ENCODE data around the gene PTGR2. TPM values are rescaled to one million over a fixed set of nuclear protein-coding genes. Genes with fewer than 3 reads are reported as not detected.
A peak's percentile ranks its signal among the peaks of the same experiment; 100 is the strongest.

PTGR2 gene
- total and polyA plus RNA-seq, 2 donors (not counting 3 experiments of a cell fraction or from before 2014, with no cell fraction given), result 1.1 to 5.6 TPM

GRCh38 chr14:73859145-73859544 lies 7.5 kb downstream of the PTGR2 start:
- FAIRE-seq, result peak; percentile 21

More at GRCh38 chr14:73859145-73859544, 7.5 kb downstream of the PTGR2 start:
- BruUV-seq (replicated peaks), result no TSS peak
- Histone ChIP-seq H2AFZ (ENCODE audit: low read depth, low read length) (no peak overlapping the region), H4K20me1 (replicated peaks; ENCODE audit: control insufficient read depth, extremely low read depth, insufficient read depth, low read length) (no peaks in the 10 kb centered on the region), H3K9me3 (replicated peaks; ENCODE audit: control insufficient read depth, insufficient read depth, low read length) (no peaks in the 10 kb centered on the region), H3K27me3 (ENCODE audit: control insufficient read depth in 2 of 2, insufficient read depth in 2 of 2, low read length in 2 of 2) (no peaks in the 10 kb centered on the region), H3K27ac (ENCODE audit: insufficient read depth, low read depth, low read length) (no peak overlapping the region), H3K79me2 (ENCODE audit: control insufficient read depth, insufficient read depth, low read length) (no peaks in the 10 kb centered on the region), H3K36me3 (ENCODE audit: control insufficient read depth in 2 of 2, extremely low read depth in 1 of 2, insufficient read depth in 2 of 2, low read length in 2 of 2) (no peaks in the 10 kb centered on the region), H3K9ac (replicated peaks; ENCODE audit: extremely low read depth, insufficient read depth, low read length) (no peak overlapping the region), H3K4me1 (ENCODE audit: control insufficient read depth, extremely low read depth, insufficient read depth, low read length) (no peaks in the 10 kb centered on the region), H3K4me2 (ENCODE audit: insufficient read depth, low read length) (no peak overlapping the region), H3K4me3 (replicated peaks in 1 of 3; ENCODE audit: insufficient read depth in 1 of 3, low read depth in 1 of 3, low read length in 3 of 3) (no peak overlapping the region), H3K9me1 (replicated peaks; ENCODE audit: control insufficient read depth, extremely low read depth, insufficient read depth, low read length) (no peaks in the 10 kb centered on the region)
- DNase-seq (ENCODE audit: low read depth, low spot score), result no peak
- POLR2A ChIA-PET, result no interaction called here
- intact Hi-C loops (cut with micrococcal nuclease) (no loop called here), dilution Hi-C loops (cut with MboI; ENCODE audit: extremely low pct_ligation_motif_present, low sequenced_read_pairs) (no loop called here)
- no peak for TF ChIP-seq POLR2AphosphoS5 (IDR thresholded peaks at IDR 0.05; ENCODE audit: insufficient read depth, low read depth, low read length)
- no peak for TF ChIP-seq JUN (IDR thresholded peaks at IDR 0.05; ENCODE audit: borderline replicate concordance, insufficient read depth, insufficient read length, low read depth)
- TF ChIP-seq CTCF (IDR thresholded peaks at IDR 0.05; ENCODE audit: extremely low read depth in 1 of 2, insufficient read depth in 1 of 2, low read depth in 1 of 2, low read length in 2 of 2), result no peak
- TF ChIP-seq EZH2 (IDR thresholded peaks at IDR 0.05; ENCODE audit: borderline replicate concordance, low read depth, low read length, severe bottlenecking), result no peak
- no peak for TF ChIP-seq GATA2 (IDR thresholded peaks at IDR 0.05; ENCODE audit: insufficient read depth, insufficient read length, low read depth, low read length)
- TF ChIP-seq FOS (IDR thresholded peaks at IDR 0.05; ENCODE audit: borderline replicate concordance, insufficient read depth, low read length), result no peak
- TF ChIP-seq MYC (IDR thresholded peaks at IDR 0.05; ENCODE audit: low read depth, low read length), result no peak
- TF ChIP-seq, protein P1, sequence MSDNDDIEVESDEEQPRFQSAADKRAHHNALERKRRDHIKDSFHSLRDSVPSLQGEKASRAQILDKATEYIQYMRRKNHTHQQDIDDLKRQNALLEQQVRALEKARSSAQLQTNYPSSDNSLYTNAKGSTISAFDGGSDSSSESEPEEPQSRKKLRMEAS (IDR thresholded peaks at IDR 0.05; ENCODE audit: insufficient read depth, insufficient read length), result no peak
- no peak for TF ChIP-seq POLR2A (IDR thresholded peaks at IDR 0.05; ENCODE audit: low read depth, low read length)
- CTCF ChIA-PET, result no interaction called here

Data from endothelial cell of umbilical vein (primary cell).